Trophoblast cell (in vitro differentiated cells and primary cell): ENCODE data around the gene AP4B1.

Source experiments
- DNase-seq, 2 donors: peaks; one replicate each; pipeline ENCODE4 v3.0.0-alpha.2; 2016
- H2AFZ ChIP-seq: 2 replicates; pipeline ENCODE4 v1.6.1; 2013; ENCODE audit warnings: low read length, moderate library complexity, mild to moderate bottlenecking; ENCODE audit not compliant: insufficient read depth, poor library complexity
- H2AK5ac ChIP-seq: 2 replicates; pipeline ENCODE4 v1.6.1; 2013; ENCODE audit warnings: mild to moderate bottlenecking, low read length
- H2BK120ac ChIP-seq: 2 replicates; pipeline ENCODE4 v1.6.1; 2013; ENCODE audit warnings: low read length, mild to moderate bottlenecking, moderate library complexity; ENCODE audit not compliant: insufficient read depth, poor library complexity
- H2BK12ac ChIP-seq: 2 replicates; pipeline ENCODE4 v1.6.1; 2013; ENCODE audit warnings: mild to moderate bottlenecking, low read length, moderate library complexity
- H2BK5ac ChIP-seq: 2 replicates; pipeline ENCODE4 v1.6.1; 2013; ENCODE audit warnings: low read length, low read depth, moderate library complexity, mild to moderate bottlenecking; ENCODE audit not compliant: poor library complexity
- H3K14ac ChIP-seq: 2 replicates; pipeline ENCODE4 v1.6.1; 2013; ENCODE audit warnings: mild to moderate bottlenecking, low read length
- H3K18ac ChIP-seq: 2 replicates; pipeline ENCODE4 v1.6.1; 2013; ENCODE audit warnings: mild to moderate bottlenecking, low read length
- H3K23ac ChIP-seq: 2 replicates; pipeline ENCODE4 v1.6.1; 2013; ENCODE audit warnings: low read length
- H3K27ac ChIP-seq: 2 replicates; pipeline ENCODE4 v1.5.1; 2013; ENCODE audit warnings: low read depth, mild to moderate bottlenecking, inconsistent platforms, low read length, moderate library complexity
- H3K27me3 ChIP-seq: 2 replicates; pipeline ENCODE4 v1.6.1; 2013; ENCODE audit warnings: inconsistent platforms, mild to moderate bottlenecking, low read length, moderate library complexity; ENCODE audit not compliant: insufficient read depth
- H3K36me3 ChIP-seq, 2 experiments: 1 replicate in 1 of 2; 2 replicates in 1 of 2; pipeline ENCODE4 v1.6.1; 2013; ENCODE audit warnings: low read length in 2 of 2, mild to moderate bottlenecking in 2 of 2, moderate library complexity in 1 of 2; ENCODE audit not compliant: insufficient read depth in 2 of 2, control insufficient read depth in 1 of 2
- H3K4ac ChIP-seq: 2 replicates; pipeline ENCODE4 v1.6.1; 2013; ENCODE audit warnings: low read depth, mild to moderate bottlenecking, low read length, moderate library complexity
- H3K4me1 ChIP-seq, 2 experiments: 1 replicate in 1 of 2; 2 replicates in 1 of 2; pipeline ENCODE4 v1.6.1; 2013; ENCODE audit warnings: low read length in 2 of 2, mild to moderate bottlenecking in 2 of 2, moderate library complexity in 1 of 2; ENCODE audit not compliant: insufficient read depth in 2 of 2, control insufficient read depth in 1 of 2
- H3K4me2 ChIP-seq: 2 replicates; pipeline ENCODE4 v1.6.1; 2013; ENCODE audit warnings: inconsistent platforms, mild to moderate bottlenecking, low read length, moderate library complexity
- H3K4me3 ChIP-seq: 2 replicates; pipeline ENCODE4 v1.5.1; 2013; ENCODE audit warnings: mild to moderate bottlenecking, low read depth, low read length, inconsistent platforms
- H3K79me1 ChIP-seq: one replicate; pipeline ENCODE4 v1.6.1; 2013; ENCODE audit warnings: low read length
- H3K79me2 ChIP-seq: 2 replicates; pipeline ENCODE4 v1.6.1; 2013; ENCODE audit warnings: low read length, mild to moderate bottlenecking; ENCODE audit not compliant: control insufficient read depth, insufficient read depth, poor library complexity
- H3K9ac ChIP-seq: 2 replicates; pipeline ENCODE4 v1.6.1; 2013; ENCODE audit warnings: mild to moderate bottlenecking, low read length
- H3K9me3 ChIP-seq: 2 replicates; pipeline ENCODE4 v1.6.1; 2013; ENCODE audit warnings: low read depth, mild to moderate bottlenecking, control low read depth, inconsistent platforms, low read length; ENCODE audit not compliant: insufficient read depth
- H4K12ac ChIP-seq: 2 replicates; pipeline ENCODE4 v1.6.1; 2013; ENCODE audit warnings: low read depth, mild to moderate bottlenecking, low read length, moderate library complexity
- H4K8ac ChIP-seq: 2 replicates; pipeline ENCODE4 v1.6.1; 2013; ENCODE audit warnings: low read depth, mild to moderate bottlenecking, low read length, moderate library complexity
- H4K91ac ChIP-seq: one replicate; pipeline ENCODE4 v1.6.1; 2013; ENCODE audit warnings: low read depth, mild to moderate bottlenecking, low read length, moderate library complexity
- WGBS: extraction: QIAGEN DNeasy Blood & Tissue Kit; methylation state at CpG from one replicate; pipeline ENCODE4 v1.1.7; 2013; ENCODE audit warnings: missing lambda C conversion rate; ENCODE audit not compliant: insufficient read length, insufficient coverage; ENCODE audit errors: extremely low coverage; 5-methylcytosine and 5-hydroxymethylcytosine counted together

The AP4B1 gene

GRCh38 chr1:113857776-113858175 is 46.8 kb downstream of the AP4B1 start:
- no peak overlapping the region for H2AK5ac ChIP-seq
- no peaks in the 10 kb centered on the region for H3K79me2 ChIP-seq
- H2AFZ ChIP-seq: no peak overlapping the region
- H4K12ac ChIP-seq: no peak overlapping the region
- no peak overlapping the region for H3K14ac ChIP-seq
- no peak overlapping the region for H3K23ac ChIP-seq
- H3K27ac ChIP-seq: no peak overlapping the region
- no peak overlapping the region for H3K18ac ChIP-seq
- WGBS: no CpG with 5 or more reads among the region's 3 CpGs
- no peak for DNase-seq
- H2BK5ac ChIP-seq: no peak overlapping the region
- no peak overlapping the region for H2BK12ac ChIP-seq
- no peak overlapping the region for H2BK120ac ChIP-seq
- H3K4me3 ChIP-seq: no peak overlapping the region
- no peak overlapping the region for H3K4ac ChIP-seq
- no peak overlapping the region for H3K9ac ChIP-seq
- H3K4me2 ChIP-seq: no peak overlapping the region
- H3K79me1 ChIP-seq: no peaks in the 10 kb centered on the region
- no peaks in the 10 kb centered on the region for H3K9me3 ChIP-seq
- no peak overlapping the region for H4K8ac ChIP-seq
- no peak overlapping the region for H4K91ac ChIP-seq
- H3K4me1 ChIP-seq: no peaks in the 10 kb centered on the region
- no peaks in the 10 kb centered on the region for H3K27me3 ChIP-seq
- no peaks in the 10 kb centered on the region for H3K36me3 ChIP-seq

- H3K18ac ChIP-seq: no peak overlapping the region
- no peaks in the 10 kb centered on the region for H3K9me3 ChIP-seq
- no peak overlapping the region for H4K8ac ChIP-seq
- H4K91ac ChIP-seq: no peak overlapping the region
- no peak overlapping the region for H3K27ac ChIP-seq
- H3K9ac ChIP-seq: peak overlapping the region; percentile 21
- H2AFZ ChIP-seq: no peak overlapping the region
- H3K23ac ChIP-seq: no peak overlapping the region
- H3K14ac ChIP-seq: no peak overlapping the region
- H4K12ac ChIP-seq: no peak overlapping the region
- H3K4ac ChIP-seq: no peak overlapping the region
- H2BK12ac ChIP-seq: no peak overlapping the region
- no peaks in the 10 kb centered on the region for H3K27me3 ChIP-seq
- no peak overlapping the region for H3K4me2 ChIP-seq
- no peaks in the 10 kb centered on the region for H3K79me2 ChIP-seq
- H3K4me1 ChIP-seq: no peaks in the 10 kb centered on the region
- no peak overlapping the region for H2BK120ac ChIP-seq
- H2BK5ac ChIP-seq: no peak overlapping the region
- no peaks in the 10 kb centered on the region for H3K79me1 ChIP-seq
- H2AK5ac ChIP-seq: no peak overlapping the region
- DNase-seq: no peak
- no CpG with 5 or more reads among the region's 2 CpGs for WGBS
- H3K4me3 ChIP-seq: no peak overlapping the region
- no peaks in the 10 kb centered on the region for H3K36me3 ChIP-seq
Measured at GRCh38 chr1:113856401-113856790, 48.2 kb downstream of the AP4B1 start.

DNA sequence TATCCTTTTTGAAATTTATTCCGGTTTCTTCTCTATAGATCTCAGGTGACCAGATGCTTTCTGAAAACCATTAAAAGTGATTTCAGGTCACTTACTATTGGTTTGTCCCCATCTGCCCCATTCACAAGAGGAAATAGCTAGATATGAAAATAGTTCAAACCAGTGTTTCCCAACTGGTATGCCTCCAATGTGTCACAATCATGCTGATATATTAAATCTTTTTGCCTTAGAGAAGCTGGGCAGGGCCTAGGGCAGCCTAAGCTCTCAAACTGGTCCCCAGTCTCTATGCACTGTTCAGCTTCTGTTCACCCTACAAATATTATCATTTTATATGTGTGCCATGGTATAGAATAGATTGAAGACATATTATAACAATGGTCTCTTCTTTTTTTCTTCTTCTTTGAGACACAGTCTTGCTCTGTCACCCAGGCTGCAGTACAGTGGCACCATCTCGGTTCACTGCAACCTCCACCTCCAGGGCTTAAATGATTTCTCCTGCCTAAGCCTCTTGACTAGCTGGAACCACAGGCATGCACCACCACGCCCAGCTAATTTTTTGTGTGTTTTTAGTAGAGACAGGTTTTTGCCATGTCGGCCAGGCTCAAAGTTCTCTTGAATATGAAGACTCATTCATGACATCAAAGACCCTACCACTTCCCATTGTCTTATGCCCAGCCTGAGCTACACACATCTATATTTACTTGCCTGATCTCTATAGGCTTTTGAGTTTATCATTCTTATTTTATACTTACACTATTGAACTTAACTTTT is 48.8 kb downstream of the AP4B1 start:
- Histone ChIP-seq H3K9ac (no peak overlapping the region), H3K4me3 (no peak overlapping the region), H3K23ac (no peak overlapping the region), H4K91ac (no peak overlapping the region), H4K12ac (no peak overlapping the region), H2BK12ac (no peak overlapping the region), H3K36me3 (no peaks in the 10 kb centered on the region), H2BK5ac (no peak overlapping the region), H2BK120ac (no peak overlapping the region), H3K14ac (no peak overlapping the region), H3K4me2 (no peak overlapping the region), H2AK5ac (no peak overlapping the region), H3K4me1 (no peaks in the 10 kb centered on the region), H2AFZ (no peak overlapping the region), H3K79me2 (no peaks in the 10 kb centered on the region), H3K27ac (no peak overlapping the region), H3K18ac (no peak overlapping the region), H3K79me1 (no peaks in the 10 kb centered on the region), H4K8ac (no peak overlapping the region), H3K4ac (no peak overlapping the region), H3K27me3 (no peaks in the 10 kb centered on the region), H3K9me3 (no peaks in the 10 kb centered on the region)
- WGBS: no CpG with 5 or more reads among the region's 4 CpGs
- DNase-seq: no peak

DNA sequence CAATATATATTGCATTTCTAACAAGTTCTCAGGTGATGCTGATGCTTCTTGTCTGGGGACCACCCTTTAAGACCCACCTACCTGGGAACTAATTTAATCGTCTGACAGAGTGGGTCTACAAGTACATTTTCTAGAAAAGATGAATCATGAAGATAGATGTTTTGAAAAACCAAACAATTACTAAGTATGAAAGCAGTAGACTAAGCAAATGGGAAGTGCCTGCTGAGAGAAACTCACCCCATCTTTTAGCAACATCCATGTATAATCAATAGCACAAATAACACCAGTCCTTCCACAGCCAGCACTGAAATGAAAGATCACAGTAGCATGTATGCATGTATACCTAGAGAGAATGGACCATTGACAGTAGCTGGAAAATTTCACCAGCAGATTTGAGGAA is 50.4 kb downstream of the AP4B1 start:
- Histone ChIP-seq H3K23ac (no peak overlapping the region), H3K14ac (no peak overlapping the region), H4K91ac (no peak overlapping the region), H3K79me1 (no peaks in the 10 kb centered on the region), H2AK5ac (no peak overlapping the region), H2BK5ac (no peak overlapping the region), H3K27me3 (no peaks in the 10 kb centered on the region), H2BK120ac (no peak overlapping the region), H3K4me1 (no peaks in the 10 kb centered on the region), H3K79me2 (no peaks in the 10 kb centered on the region), H3K4ac (no peak overlapping the region), H3K9me3 (no peaks in the 10 kb centered on the region), H2BK12ac (no peak overlapping the region), H3K4me2 (no peak overlapping the region), H3K9ac (no peak overlapping the region), H3K27ac (no peak overlapping the region), H2AFZ (no peak overlapping the region), H3K18ac (no peak overlapping the region), H4K8ac (no peak overlapping the region), H3K36me3 (no peaks in the 10 kb centered on the region), H3K4me3 (no peak overlapping the region), H4K12ac (no peak overlapping the region)
- DNase-seq: no peak
- WGBS: no CpG with 5 or more reads among the region's 1 CpG
